Measurements from ENCODE around the gene CNBP. TPM values are rescaled to one million over a fixed set of nuclear protein-coding genes. Genes with fewer than 3 reads are reported as not detected.
A peak's percentile ranks its signal among the peaks of the same experiment; 100 is the strongest.
"Not testable (repeated sequence)": the region's sequence is repeated elsewhere in the genome, so short reads cannot be mapped to it uniquely, and the experiment has no call there.

CNBP gene
- total RNA-seq, 2 donors from 2014 or later = 339 to 523 TPM

DNA sequence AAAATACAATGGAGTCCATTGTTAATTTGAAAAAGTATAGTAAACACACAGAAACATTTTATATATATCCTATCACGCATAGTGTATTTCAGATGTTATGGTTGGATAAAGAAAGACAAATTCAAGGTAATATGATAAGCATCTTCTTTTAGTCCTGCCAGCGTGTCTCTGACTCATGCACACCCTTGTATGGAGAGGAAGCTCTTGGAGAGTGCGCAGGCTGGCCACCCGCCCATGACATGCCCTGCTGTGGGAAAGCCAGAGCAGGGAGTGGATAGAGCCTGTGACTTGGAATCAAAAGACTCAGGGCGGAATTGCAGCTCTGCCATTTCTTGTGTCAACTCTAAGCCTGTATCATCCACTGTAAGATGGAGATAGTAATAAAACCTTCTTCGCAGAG lies 42.7 kb upstream of the CNBP start:
- peak overlapping the region; percentile 70 to 72 for H3K27ac ChIP-seq

DNA sequence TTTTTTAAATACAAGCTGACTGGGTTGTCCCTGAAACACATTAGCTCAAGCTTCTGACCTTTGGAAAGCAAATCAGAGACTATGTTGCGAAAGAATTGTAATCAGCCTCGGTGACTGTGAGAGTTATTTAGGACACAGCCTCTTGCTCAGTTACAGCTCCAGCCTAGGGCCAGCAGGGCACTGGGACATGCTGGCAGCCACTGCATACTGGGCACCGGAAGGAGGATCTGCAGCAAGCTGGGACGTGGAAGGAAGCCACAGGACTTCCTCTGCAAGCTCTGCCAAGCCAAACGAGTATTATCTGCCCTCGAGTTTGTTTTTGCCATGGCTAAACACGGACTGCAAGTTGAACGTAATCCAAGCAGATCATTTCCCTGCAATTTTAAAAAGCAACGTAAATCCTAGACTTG lies 41.3 kb upstream of the CNBP start:
- intact Hi-C loops (cut with DNase I) = loop anchor here (5.0 kb wide), 1 partner anchor 43 kb away; the partner anchor contains the start of gene CNBP
- peaks cover 9% of the 10 kb centered on the region for H3K4me1 ChIP-seq (replicated peaks)

More for the DNA sequence above, 42.7 kb upstream of the CNBP start:
- DNase-seq (ENCODE audit: low spot score) = peak; percentile 92
- intact Hi-C loops (cut with DNase I) = loop anchor here (5.0 kb wide), 1 partner anchor 44 kb away; the partner anchor contains the start of gene CNBP
- WGBS = 21% methylated on average over 6 of the region's 6 CpGs
- TF ChIP-seq POLR2A (IDR thresholded peaks at IDR 0.05) (no peak), POLR2AphosphoS5 (IDR thresholded peaks at IDR 0.05) (peak; percentile 89)
- TF ChIP-seq, protein P1, sequence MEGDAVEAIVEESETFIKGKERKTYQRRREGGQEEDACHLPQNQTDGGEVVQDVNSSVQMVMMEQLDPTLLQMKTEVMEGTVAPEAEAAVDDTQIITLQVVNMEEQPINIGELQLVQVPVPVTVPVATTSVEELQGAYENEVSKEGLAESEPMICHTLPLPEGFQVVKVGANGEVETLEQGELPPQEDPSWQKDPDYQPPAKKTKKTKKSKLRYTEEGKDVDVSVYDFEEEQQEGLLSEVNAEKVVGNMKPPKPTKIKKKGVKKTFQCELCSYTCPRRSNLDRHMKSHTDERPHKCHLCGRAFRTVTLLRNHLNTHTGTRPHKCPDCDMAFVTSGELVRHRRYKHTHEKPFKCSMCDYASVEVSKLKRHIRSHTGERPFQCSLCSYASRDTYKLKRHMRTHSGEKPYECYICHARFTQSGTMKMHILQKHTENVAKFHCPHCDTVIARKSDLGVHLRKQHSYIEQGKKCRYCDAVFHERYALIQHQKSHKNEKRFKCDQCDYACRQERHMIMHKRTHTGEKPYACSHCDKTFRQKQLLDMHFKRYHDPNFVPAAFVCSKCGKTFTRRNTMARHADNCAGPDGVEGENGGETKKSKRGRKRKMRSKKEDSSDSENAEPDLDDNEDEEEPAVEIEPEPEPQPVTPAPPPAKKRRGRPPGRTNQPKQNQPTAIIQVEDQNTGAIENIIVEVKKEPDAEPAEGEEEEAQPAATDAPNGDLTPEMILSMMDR (IDR thresholded peaks at IDR 0.05) = no peak
- Histone ChIP-seq H3K36me3 (no peaks in the 10 kb centered on the region), H3K9me3 (no peaks in the 10 kb centered on the region), H3K4me3 (no peak overlapping the region), H3K4me1 (replicated peaks) (peaks cover 9% of the 10 kb centered on the region), H3K27me3 (replicated peaks; ENCODE audit: insufficient read depth) (no peaks in the 10 kb centered on the region)

DNA sequence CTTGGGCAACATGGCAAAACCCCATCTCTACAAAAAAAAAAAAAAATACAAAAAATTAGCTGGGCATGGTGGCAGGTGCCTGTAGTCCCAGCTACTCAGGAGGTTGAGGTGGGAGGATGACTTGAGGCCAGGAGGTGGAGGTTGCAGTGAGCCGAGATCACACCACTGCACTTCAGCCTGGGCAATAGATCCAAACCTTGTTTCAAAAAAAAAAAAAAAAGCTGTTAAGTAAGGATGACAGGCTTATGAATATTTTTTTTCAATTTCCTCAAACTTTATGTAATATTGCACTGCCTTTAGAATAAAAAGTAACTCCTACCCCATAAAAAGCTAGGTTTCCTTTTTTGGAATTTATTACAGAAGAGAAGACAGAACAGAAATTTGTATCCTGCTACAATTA lies 40.7 kb upstream of the CNBP start:
- H3K4me3 ChIP-seq; H3K36me3 ChIP-seq; intact Hi-C loops (cut with DNase I); H3K27me3 ChIP-seq (replicated peaks; ENCODE audit: insufficient read depth); DNase-seq (ENCODE audit: low spot score); H3K4me1 ChIP-seq (replicated peaks); H3K9me3 ChIP-seq: not testable (repeated sequence)
- 38% methylated on average over 1 of the region's 1 CpG for WGBS
- peak overlapping the region; percentile 70 to 72 for H3K27ac ChIP-seq

More for the DNA sequence above, 41.3 kb upstream of the CNBP start:
- peak; percentile 75 for DNase-seq (ENCODE audit: low spot score)
- Histone ChIP-seq H3K9me3 (no peaks in the 10 kb centered on the region), H3K36me3 (no peaks in the 10 kb centered on the region), H3K27ac (peak overlapping the region; percentile 70 to 72), H3K27me3 (replicated peaks; ENCODE audit: insufficient read depth) (no peaks in the 10 kb centered on the region), H3K4me3 (peak overlapping the region; percentile 1 to 3)
- 2% methylated on average over 9 of the region's 9 CpGs for WGBS
- TF ChIP-seq POLR2AphosphoS5 (IDR thresholded peaks at IDR 0.05) (peak; percentile 86), POLR2A (IDR thresholded peaks at IDR 0.05) (no peak)
- TF ChIP-seq, protein P1 (IDR thresholded peaks at IDR 0.05) = no peak

DNA sequence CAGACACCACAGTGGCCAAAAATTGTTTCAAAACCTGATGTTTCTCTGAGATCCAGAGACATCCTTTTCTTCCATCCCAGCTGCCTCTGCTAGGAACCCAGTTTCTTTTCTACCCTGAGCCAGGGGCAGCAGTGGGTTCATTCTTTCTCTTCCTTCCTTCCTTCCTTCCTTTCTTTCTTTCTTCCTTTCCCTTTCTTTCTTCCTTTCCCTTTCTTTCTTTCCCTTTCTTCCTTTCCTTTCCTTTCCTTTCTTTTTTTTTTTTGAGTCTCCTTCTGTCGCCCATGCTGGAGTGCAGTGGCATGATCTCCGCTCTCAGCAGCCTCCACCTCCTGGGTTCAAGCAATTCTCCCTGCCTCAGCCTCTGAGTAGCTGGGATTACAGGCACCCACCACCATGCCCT lies 35.0 kb upstream of the CNBP start:
- DNase-seq (ENCODE audit: low spot score) = no peak
- Histone ChIP-seq H3K36me3 (no peaks in the 10 kb centered on the region), H3K9me3 (no peaks in the 10 kb centered on the region), H3K4me3 (no peak overlapping the region), H3K27ac (no peak overlapping the region), H3K27me3 (replicated peaks; ENCODE audit: insufficient read depth) (no peaks in the 10 kb centered on the region), H3K4me1 (replicated peaks) (no peaks in the 10 kb centered on the region)
- TF ChIP-seq POLR2AphosphoS5 (IDR thresholded peaks at IDR 0.05) = no peak
- WGBS = 90% methylated on average over 2 of the region's 2 CpGs
- intact Hi-C loops (cut with DNase I) = no loop called here

DNA sequence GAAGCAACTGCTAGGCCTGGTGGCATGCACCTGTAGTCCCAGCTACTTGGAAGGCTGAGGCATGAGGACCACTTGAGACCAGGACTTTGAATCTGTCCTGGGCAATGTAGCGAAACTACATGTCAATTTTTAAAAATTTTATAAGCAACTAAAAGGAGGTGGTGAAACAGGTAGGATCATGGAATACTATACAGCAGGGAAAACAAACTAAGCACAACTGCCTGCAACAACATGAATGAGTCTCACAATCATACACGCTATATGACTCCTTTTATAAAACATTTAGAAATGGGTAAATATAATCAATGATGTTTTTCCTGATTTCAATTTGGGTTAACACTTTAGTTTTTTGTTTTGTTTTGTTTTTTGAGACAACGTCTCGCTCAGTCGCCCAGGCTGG lies 29.5 kb upstream of the CNBP start:
- no peaks in the 10 kb centered on the region for H3K9me3 ChIP-seq
- H3K27me3 ChIP-seq (replicated peaks; ENCODE audit: insufficient read depth) = no peaks in the 10 kb centered on the region
- 98% methylated on average over 5 of the region's 5 CpGs for WGBS
- no peaks in the 10 kb centered on the region for H3K36me3 ChIP-seq
- TF ChIP-seq, protein P1 (IDR thresholded peaks at IDR 0.05) = no peak
- DNase-seq (ENCODE audit: low spot score) = no peak
- no peak overlapping the region for H3K4me3 ChIP-seq
- H3K27ac ChIP-seq = no peak overlapping the region
- intact Hi-C loops (cut with DNase I) = no loop called here
- no peaks in the 10 kb centered on the region for H3K4me1 ChIP-seq (replicated peaks)

DNA sequence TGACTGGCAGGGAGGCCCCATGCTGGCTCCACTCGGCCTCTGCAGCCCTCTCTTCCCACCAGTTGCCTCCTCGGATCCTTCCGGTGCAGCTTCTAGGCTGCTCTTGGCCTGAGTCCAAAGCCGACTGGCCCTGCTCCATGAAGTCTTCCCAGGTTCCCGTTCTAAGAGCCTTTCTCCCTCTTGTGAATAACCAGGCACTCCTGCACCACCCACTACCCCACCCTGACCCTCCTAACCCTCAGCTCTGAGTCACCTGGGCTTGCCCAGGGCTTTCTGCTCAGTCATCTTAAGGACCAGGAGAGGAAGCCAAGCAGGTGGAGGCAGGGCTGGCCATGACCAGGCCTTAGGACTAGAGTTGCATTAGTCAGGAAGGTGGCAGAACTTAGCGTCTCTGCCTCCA lies 28.1 kb upstream of the CNBP start:
- Histone ChIP-seq H3K4me1 (replicated peaks) (no peaks in the 10 kb centered on the region), H3K27me3 (replicated peaks; ENCODE audit: insufficient read depth) (no peaks in the 10 kb centered on the region), H3K36me3 (no peaks in the 10 kb centered on the region), H3K9me3 (no peaks in the 10 kb centered on the region), H3K4me3 (no peak overlapping the region), H3K27ac (peak overlapping the region in 1 of 2 donors; percentile 30)
- 19% methylated on average over 6 of the region's 6 CpGs for WGBS
- no peak for DNase-seq (ENCODE audit: low spot score)
- intact Hi-C loops (cut with DNase I) = no loop called here
- no peak for TF ChIP-seq POLR2AphosphoS5 (IDR thresholded peaks at IDR 0.05)
- no peak for TF ChIP-seq POLR2A (IDR thresholded peaks at IDR 0.05)
- TF ChIP-seq, protein P1 (IDR thresholded peaks at IDR 0.05) = no peak

Measured in prostate gland (tissue), 2 donors.